T1000 (cell line): ENCODE results near the gene MFGE8.

Source experiments
- DNase-seq: peaks from one replicate; lab custom pipeline; 2025; ENCODE audit warnings: mixed read lengths; lab: John Stamatoyannopoulos, UW

The MFGE8 gene

DNA sequence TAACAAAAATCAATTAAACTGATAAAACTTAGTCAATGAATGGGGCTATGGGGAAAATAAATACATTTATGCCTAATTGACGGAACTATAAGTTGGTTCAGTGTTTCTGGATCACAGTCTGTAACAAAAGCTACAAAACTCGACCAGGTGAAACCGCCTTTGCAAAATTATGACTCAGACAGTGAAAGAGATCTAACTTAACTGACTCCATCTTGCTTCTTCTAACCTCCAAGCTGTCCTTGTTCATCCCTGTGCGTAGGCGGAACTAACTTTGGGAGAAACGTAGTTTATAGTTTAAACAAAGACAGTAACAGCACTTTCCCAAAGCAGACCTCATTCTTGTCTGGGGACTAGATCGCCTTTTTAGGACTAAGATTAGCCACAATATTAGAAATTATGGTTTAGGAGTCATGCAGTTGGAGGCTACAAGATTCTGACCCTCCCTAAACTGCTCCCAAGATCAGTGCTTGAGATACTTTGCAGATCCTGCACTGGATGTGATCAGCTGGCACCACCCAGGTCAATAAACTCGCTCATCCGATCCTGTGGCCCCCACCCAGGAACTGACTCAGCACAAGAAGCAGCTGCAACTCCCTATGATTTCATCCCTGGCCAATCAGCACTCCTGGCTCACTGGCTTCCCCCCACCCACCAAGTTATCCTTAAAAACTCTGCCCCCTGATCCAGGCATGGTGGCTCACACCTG, 7.2 kb upstream of the MFGE8 start:
- DNase-seq: peak; percentile 14

DNA sequence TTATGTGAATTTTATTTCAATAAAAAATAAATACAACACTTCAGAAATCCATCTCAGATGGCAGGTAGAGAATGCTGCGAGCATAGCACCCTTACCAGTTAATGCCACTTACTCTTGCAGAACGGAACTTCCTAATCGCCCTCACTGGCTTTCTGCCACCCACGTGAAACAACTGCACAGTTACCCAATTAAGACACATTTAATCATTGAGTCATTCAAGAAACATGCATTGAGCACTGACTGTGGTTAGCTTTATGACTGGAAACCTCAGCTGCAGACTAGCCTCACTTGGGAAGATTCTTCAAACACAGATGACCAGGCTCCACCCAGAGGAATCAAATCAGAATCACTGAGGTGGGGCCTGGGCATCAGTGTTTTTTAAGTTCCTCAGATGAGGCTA, 5.6 kb upstream of the MFGE8 start:
- DNase-seq: peak; percentile 73

DNA sequence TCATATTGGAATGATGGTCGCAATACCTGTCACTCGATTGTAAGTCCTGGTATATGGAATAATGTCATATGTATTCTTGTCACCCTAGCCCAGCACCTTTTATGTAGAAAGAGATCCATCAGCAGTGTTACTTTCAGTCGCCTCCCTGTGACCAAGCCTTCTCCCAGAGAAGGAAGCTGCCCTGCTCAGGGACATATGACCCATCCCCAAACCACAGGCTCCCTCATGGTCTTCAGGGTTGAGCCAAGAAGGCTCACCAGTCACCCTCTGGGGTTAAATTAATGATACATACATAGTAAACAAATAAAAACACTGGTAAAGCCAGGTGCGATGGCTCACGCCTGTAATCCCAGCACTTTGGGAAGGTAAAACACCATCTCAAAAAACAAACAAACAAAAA, 4.6 kb upstream of the MFGE8 start:
- DNase-seq: no peak

DNA sequence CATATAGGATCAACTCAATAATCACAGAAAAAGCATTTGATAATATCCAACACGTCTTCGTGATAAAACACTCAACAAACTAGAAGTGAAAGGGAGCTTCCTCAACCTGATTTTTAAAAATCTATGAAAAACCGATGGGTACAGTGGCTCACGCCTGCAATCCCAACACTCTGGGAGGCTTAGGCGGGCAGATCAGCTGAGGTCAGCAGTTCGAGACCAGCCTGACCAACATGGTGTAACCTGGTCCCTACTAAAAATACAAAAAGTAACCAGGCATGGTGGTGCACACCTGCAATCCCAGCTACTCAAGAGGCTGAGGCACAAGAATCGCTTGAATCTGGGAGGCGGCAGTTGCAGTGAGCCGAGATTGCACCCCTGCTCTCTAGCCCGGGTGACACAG, 2.2 kb upstream of the MFGE8 start:
- no peak for DNase-seq

DNA sequence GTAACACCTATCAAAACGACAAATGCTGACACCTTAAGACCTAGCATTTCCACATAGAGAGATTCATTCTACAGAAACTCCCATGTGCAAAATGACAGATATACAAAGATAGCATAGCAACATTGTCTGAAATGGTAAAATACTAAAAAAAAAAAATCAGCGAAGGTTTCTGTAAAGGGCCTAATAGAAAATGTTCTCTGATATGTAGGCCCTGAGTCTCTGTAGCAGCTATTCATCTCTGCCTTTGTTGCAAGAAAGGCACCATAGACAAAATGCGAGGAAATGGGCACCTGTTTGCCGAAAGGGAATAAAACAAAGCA, 631 bp upstream of the MFGE8 start:
- DNase-seq: no peak

DNA sequence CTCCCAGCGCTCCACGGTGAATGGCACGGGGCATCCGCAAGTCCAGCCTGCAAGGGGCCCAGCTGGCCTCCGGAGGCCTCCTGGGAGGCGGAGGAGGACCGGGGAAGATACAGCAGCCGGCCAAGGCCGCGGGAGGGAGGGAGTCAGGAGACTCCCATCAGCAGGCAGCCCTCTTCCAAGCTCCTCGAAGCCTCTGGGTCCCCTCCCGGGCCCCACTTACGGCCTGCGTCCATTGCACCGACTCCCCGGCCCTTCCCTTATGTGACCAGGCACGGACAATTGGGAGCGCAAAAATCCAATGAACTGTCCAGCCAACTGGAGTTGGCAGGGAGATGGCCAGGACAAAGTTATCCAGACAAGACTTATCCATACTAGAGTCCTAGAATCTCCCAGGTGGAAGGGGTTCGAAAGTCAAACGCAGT, 668 bp downstream of the MFGE8 start:
- no peak for DNase-seq

DNA sequence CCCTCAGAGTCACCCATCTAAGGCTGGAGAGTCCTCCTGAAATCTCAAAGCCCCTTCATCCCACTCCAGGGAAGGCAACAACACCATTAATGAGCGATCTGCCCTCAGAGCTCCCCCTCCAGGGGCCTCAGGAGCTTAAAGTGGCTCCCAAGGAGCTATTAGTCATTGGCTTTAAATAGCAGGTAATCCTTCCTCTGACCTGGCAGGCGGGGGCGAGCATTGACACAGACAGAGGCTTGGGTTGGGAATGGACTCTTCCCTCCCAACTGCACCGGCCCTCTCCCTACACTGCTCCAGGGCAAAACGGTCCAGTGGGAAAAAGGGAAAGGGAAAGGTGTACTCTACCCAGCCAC, 1.4 kb downstream of the MFGE8 start:
- no peak for DNase-seq

DNA sequence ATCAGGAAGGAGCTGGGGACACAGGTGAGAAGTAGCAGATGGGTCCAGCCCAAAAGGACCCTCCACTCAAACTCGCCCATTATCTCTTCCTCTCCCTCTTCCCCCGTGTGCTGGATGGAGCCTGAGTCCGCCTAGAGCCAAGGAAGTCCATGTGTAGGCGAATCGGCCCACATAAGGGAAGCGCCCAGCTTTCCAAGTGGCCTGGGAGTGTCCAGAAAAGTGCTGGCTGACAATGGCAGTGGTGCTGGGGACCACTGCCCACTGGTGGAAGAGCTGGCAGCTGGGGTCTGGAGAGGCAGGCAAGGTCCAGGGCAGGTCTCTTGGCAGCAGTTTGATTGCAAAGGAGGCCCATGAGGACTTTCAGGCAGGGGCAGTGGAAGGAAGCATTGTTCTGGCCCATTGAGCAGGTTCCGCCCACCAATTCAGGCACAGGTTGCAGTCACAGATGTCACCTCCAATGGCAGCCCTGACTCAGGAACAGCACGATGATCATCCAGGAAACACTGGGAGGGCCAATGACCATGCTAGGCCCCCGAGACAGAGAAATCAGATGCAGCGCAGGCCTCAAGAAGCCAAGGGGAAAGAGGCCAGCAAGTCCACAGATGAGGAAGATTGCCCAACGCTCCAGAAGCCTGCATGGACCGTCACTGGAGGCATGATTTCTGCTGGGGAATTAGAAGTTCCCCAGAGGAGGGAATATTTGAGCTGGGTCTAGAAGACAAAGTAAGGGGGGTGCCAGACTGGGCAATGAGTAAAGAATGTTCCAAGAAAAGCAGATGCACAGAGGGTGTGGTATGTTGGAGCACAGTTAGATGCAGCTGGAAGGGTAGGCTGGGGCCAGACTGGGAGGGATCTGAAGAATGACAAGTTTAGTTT, 3.0 kb downstream of the MFGE8 start:
- DNase-seq: no peak

DNA sequence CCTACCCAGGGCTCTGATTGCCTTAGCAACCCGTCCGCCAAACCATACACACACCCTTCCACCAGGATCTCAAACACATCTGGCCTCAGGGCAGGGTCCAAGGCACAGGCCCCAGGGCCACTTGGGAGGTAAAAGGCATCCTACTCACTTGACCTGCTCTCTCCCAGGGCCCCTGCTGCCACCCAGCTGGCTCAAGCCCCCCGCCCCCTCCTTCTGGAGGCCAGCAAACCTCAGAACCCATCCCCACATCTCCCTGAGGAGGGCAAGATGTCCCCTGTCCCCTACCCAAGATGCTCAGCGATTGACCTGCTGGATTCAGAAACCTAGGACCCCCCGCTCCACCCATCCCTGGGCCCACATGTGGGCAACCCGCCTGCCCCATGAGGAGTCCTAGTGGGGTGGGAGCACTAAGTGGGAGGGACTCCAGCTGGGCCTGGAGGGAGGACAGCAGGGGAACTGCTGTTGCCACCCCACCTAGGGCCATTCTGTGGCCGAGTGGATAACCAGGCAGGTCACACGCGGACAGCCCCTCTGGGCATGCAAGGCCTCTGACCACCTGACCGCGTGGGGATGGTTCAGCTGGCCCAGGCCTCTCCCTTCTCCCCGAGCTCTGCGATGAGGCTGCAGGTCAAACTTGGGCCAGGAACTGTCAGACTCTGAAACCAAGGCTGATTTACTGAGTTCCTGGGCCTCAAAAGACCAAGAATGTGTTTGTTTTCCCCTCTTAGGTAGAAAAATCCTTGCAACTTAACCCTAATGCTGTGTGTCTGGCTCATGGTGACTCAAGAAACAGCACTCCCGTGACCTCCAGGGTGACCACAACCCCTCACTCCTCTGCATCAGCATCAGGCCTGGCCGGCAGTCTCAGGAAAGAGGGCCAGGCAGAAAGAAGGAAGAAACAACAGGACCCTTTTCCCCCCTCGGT, 4.2 kb downstream of the MFGE8 start:
- no peak for DNase-seq

DNA sequence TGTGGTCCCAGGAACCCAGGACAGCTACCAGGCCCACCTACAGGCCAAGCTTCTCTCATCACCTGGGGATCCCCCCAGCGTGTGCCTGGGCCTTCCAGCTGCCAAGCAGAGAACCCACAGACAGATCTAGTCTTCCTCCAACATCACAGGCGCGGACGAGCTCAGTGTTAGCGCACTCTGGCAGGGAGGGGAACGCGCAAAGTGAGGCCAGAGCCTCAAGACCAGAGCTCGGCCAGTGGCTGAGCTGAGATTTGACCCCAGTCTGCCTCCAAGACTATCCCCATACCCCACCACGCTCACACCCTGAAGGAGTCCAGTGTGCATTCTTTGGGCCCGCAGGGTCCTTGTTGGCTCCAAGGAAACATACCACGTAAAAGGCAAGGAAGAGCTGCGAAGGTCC, 5.1 kb downstream of the MFGE8 start:
- DNase-seq: no peak

DNA sequence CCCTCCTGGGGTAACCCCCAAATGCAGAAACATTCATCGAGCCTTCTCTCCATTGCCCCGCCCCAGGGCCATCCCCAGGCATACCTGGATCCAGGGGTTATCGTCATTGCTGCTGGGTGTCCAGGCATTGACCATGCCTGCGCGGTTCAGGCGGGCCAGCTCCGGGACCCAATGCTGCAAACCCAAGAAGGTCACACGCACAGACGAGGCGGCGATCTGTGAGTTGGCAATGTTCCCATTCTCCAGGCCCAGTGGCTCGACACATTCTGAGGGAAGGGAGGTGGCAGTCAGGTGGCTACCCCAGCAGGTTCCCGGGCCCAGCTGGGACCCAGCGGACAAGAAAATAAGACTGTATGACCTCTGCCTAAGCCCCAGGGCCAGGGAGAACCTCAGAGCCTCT, 6.1 kb downstream of the MFGE8 start:
- DNase-seq: no peak

DNA sequence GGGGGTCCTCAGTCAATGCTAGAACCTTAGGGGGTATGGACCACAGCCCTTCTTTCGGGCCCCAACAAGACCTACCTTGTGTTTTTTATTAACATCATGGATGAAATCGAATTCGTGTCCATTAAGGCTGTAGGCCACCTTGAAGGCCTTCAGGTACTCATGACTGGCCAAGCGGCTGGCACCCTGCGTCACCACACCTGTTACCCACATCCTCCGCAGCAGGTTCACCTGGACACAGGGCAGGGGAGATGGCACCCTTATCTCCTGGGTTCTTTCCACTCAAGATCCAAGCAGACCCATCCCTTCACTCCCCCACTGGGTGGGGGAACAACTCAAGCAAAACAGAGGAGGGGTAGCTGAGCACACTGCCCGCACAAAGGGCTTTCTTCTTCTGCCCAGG, 6.6 kb downstream of the MFGE8 start:
- no peak for DNase-seq

DNA sequence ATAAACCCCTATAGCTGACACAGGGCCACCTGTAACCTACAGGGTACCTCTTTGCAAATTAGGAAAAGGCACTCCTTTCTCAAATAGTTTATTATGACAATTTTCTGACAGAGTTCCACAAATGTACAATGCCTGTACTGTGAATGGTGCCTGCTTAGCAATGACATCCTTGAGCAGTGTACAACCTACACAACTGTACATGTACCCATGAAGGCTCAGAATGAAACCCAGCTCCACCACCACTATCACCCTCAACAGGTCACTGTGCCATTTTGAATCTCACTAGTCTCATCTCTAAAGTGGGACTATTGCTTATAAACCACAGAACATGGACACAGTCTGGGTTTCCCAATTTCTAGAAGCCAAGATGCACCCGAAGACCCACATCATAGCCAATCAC, 7.0 kb downstream of the MFGE8 start:
- DNase-seq: no peak

DNA sequence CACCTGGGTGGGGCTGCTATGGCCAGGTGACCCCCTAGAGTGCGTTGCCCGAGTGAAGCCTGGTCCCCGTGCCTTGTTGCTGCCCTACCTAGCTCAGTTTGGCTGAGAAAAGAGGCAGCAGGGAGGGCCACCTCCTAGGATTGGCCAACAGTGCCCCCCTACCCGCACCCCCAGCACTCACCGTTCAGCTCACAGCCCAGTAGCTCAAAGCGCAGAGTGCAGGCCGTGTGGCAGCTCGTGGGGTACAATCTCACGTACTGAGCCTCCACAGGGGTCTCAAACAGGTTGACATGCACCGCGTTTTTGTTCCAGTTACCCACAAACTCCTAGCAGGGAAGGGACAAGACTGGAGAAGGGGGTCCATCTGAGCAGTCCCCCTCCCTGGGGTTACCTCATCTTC, 7.6 kb downstream of the MFGE8 start:
- no peak for DNase-seq

DNA sequence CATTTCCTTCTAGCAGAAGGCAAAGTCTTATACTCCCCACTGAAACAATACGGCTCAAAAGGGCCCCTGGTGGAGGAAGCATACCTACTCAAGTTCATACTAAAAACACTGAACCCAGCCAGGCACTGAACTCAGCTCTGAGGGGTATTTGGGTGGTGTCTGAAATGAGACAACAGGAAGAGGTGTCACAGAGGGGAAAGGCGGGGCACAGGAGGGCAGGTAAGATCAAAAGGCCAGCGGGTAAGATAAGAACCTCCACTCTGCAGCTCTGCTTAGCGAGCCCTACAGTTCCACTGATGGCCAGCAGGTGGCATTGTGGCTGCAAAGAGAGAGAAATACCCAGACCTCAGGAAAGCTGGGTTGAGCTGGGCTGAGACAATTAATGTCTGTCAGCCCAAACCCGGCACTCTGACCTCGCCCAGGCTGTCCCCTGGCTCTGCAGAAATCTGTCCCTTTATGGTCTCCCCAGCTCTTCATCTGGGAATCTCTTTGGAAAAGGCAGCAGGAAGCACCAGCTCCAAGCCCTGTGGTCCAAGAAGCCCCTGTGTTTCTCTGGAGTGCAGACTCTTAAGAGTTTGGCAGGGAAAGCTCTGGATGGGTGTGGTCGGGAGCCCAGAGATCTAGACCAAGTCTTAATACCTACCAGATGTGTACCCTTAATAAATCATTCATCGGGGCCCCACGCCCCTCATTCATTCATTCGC, 8.4 kb downstream of the MFGE8 start:
- peak; percentile 54 for DNase-seq

DNA sequence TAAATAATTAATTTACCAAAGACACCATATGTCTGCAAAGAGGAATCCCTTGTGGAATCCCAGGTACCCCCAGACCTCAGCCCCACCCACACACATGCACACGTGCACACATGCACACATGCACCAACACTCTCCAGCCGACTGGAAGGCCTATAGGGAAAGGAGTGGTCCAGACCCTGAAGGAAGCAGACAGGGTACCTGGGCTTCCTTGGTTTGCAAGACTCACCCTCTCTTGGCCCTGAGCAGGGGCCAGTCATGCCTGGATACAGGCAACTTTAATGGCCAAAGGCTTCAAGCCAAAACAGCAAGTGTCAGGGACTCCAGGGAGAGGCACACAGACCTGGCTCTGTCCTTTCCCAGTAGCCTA, 8.9 kb downstream of the MFGE8 start:
- no peak for DNase-seq

DNA sequence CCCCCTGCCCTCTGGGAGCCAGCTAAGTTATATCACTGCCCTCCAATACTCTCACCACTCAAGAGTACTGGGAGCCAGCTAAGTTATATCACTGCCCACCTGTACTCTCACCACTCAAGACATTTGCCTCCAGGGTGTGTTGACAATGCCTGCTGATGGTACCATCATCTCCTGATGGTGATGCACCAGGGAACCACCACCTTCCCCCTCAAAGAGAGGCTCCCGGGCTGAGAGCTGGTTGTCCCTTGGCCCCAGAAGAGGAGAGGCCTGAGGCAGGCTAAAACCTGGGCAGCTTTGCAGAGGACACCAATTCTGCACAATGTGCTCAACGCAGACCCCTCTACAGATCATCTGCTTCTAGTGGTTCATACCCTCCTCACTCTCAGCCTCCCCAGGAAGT, 10.3 kb downstream of the MFGE8 start:
- DNase-seq: no peak

DNA sequence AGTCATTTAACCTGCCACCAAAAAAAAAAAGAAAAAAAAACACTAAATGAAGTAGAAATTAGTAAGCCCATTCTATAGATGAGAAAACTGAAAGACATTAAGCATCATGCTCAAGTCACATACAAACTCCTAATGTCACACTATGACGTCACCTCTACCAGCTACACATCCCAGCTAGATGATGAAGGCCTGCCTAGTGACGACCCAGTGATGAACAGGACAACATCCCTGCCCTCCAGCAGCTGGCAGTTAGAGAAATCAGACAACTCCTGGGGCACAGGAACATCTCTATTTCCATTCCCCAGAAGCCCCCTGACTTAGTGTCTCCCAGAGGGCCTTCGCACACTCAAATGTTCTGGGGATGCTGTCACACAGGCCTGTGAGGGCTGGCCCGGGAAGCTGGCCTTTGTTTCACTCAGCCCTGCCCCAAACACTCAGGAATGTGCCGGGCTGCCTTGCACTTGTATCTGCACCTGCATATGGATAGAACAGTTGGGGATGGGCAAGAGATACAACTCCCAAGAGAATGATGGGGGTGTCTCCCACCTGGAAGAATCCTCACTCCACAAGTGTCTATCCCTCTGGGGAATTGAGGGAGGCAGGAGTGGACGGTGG, 10.9 kb downstream of the MFGE8 start:
- no peak for DNase-seq

DNA sequence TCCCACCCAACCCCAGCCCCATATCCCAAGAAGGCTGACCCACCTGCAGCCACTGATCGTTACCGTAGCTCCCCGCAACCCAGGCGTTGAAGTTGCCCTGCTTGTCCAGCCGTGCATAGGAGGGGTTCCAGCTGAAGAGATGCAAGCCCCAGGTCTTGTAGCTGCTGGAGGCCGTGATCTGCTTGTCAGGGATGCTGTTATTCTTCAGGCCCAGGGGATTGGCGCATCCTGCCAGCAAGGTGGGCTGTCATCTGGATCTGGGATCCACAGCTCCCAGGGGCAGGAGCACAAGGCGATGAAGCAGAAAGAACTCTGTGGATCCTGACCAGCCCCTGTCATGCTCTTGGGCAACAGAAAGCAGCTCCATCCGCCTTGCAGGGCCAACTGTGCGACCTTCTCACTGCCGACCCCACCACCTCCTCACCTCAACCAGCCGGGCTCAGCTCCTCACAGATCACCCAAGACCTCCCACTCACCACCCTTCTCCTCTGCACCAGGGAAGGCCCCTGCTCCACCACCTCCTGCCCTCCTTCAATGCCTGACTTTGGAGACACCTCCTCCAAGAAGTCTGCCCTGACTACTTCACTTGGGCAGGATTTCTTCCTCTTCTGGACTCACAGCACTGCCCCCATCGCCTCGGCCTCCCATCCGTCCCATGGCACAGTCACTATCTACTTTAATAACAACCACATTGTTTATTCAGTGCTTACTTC, 11.5 kb downstream of the MFGE8 start:
- DNase-seq: no peak

DNA sequence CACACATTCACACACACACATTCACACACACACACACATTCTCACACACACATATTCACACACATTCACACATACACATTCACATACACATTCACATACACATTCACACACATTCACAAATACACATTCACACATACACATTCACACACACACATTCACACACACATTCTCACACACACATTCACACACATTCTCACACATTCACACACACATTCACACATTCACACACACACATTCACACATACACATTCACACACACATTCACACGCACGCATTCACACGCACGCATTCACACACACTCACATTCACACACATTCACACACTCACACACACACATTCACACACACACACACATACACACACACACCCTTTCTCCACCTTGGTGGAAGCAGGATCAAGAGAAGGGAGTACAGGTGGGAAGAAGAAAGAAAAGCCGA, 12.2 kb downstream of the MFGE8 start:
- DNase-seq: no peak
